Muscle layer of colon (tissue), 2 donors: ENCODE measurements around the gene SH2D1B.

ENCODE experiments used
- H3K27ac ChIP-seq: one replicate; pipeline ENCODE4 v1.7.0; 2013; ENCODE audit warnings: low read depth, mild to moderate bottlenecking, low read length, moderate library complexity
- H3K27me3 ChIP-seq, 2 donors: one replicate each; pipeline ENCODE4 v1.7.0; 2013; ENCODE audit warnings: low read length in 2 of 2, mild to moderate bottlenecking in 2 of 2; ENCODE audit not compliant: insufficient read depth in 2 of 2, control insufficient read depth in 1 of 2
- H3K36me3 ChIP-seq: one replicate; pipeline ENCODE4 v1.7.0; 2013; ENCODE audit warnings: mild to moderate bottlenecking, low read length; ENCODE audit not compliant: insufficient read depth
- H3K4me1 ChIP-seq: one replicate; pipeline ENCODE4 v1.7.0; 2013; ENCODE audit warnings: mild to moderate bottlenecking, low read length; ENCODE audit not compliant: insufficient read depth
- H3K4me3 ChIP-seq, 2 donors: one replicate each; pipeline ENCODE4 v1.7.0; 2013; ENCODE audit warnings: low read length in 2 of 2, low read depth in 1 of 2, mild to moderate bottlenecking in 1 of 2, moderate library complexity in 1 of 2
- H3K9ac ChIP-seq: one replicate; pipeline ENCODE4 v1.7.0; 2013; ENCODE audit warnings: low read length
- H3K9me3 ChIP-seq: one replicate; pipeline ENCODE4 v1.7.0; 2013; ENCODE audit warnings: mild to moderate bottlenecking, low read length
- donor health status: abdominal sarcoma.
- donor health status: Adenocarcinoma of cecum.

SH2D1B gene

GRCh38 chr1:162386292-162387225 lies 25.4 kb downstream of the SH2D1B start:
- H3K4me3 ChIP-seq = no peak overlapping the region
- no peak overlapping the region for H3K9ac ChIP-seq
- no peaks in the 10 kb centered on the region for H3K4me1 ChIP-seq
- H3K27ac ChIP-seq = no peak overlapping the region
- H3K36me3 ChIP-seq = no peaks in the 10 kb centered on the region
- no peaks in the 10 kb centered on the region for H3K27me3 ChIP-seq
- no peaks in the 10 kb centered on the region for H3K9me3 ChIP-seq

DNA sequence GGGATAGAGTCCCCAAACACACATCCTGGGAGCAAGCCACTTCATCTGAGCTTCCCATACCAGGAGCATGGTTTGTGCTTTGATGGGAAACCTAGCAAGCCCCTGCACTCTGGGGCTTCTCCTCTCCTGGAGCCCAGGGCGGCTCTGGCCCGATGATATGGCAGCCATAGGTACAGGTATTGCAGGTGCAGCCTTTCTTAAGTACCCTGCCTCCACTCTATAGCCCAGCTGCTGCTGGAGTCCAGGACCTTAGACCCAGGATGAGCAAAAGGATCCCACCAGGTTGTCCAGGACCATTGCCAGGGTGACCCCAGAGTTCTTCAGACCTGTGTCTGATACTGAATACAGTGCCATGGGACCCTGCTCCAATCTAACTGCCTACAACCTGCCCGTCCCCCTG lies 26.2 kb downstream of the SH2D1B start:
- no peak overlapping the region for H3K27ac ChIP-seq
- H3K36me3 ChIP-seq = no peaks in the 10 kb centered on the region
- H3K27me3 ChIP-seq = no peaks in the 10 kb centered on the region
- H3K4me1 ChIP-seq = no peaks in the 10 kb centered on the region
- H3K9me3 ChIP-seq = no peaks in the 10 kb centered on the region
- H3K9ac ChIP-seq = no peak overlapping the region
- no peak overlapping the region for H3K4me3 ChIP-seq

GRCh38 chr1:162385280-162385623 lies 26.7 kb downstream of the SH2D1B start:
- Histone ChIP-seq H3K36me3 (no peaks in the 10 kb centered on the region), H3K27ac (no peak overlapping the region), H3K9me3 (no peaks in the 10 kb centered on the region), H3K9ac (no peak overlapping the region), H3K27me3 (no peaks in the 10 kb centered on the region), H3K4me1 (no peaks in the 10 kb centered on the region), H3K4me3 (no peak overlapping the region)

- H3K4me3 ChIP-seq = no peak overlapping the region
- H3K27me3 ChIP-seq = no peaks in the 10 kb centered on the region
- no peak overlapping the region for H3K9ac ChIP-seq
- no peak overlapping the region for H3K27ac ChIP-seq
- no peaks in the 10 kb centered on the region for H3K9me3 ChIP-seq
- no peaks in the 10 kb centered on the region for H3K4me1 ChIP-seq
- no peaks in the 10 kb centered on the region for H3K36me3 ChIP-seq
Observed at GRCh38 chr1:162384601-162385279, 27.2 kb downstream of the SH2D1B start.

DNA sequence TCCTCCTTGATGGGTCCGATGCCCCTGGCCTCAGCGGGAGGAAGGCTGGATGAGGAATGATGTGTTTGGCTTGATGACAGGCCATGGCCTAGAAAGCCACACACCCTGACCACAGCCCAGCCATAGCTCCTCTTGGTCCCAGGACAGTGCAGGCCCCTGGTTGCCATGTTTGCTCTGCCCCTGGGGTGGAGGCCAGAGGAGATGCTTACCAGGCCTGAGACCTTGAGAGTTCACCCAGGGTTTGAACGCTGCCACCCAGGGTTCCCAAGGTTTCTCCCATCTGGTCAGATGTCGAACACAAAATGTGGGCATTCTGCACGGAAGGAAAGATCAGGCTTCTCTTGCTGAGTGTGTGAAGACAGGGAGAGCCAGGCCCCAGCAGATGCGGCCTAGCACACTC lies 27.8 kb downstream of the SH2D1B start:
- Histone ChIP-seq H3K4me3 (no peak overlapping the region), H3K27ac (no peak overlapping the region), H3K27me3 (no peaks in the 10 kb centered on the region), H3K4me1 (no peaks in the 10 kb centered on the region), H3K36me3 (no peaks in the 10 kb centered on the region), H3K9me3 (no peaks in the 10 kb centered on the region), H3K9ac (no peak overlapping the region)

DNA sequence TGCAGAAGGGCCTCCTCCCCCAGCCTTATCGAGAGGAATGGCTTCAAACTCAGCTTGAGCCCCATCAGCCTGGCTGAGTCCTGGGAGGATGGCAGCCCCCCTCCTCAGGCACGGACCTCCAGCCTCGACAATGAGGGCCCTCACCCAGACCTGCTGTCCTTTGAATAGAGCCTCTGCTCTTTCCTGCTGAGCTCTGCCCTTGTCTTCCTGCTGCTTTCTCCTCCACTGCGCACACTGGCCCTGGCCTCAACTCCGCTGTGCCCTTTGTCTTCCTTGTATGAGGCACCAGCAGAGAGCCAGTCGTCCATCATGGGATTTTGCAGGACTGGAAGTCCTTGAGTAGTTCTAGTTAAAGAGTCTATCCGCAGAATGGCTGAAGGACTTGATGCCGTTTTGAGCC lies 28.4 kb downstream of the SH2D1B start:
- H3K4me1 ChIP-seq = no peaks in the 10 kb centered on the region
- no peak overlapping the region for H3K4me3 ChIP-seq
- no peak overlapping the region for H3K9ac ChIP-seq
- H3K36me3 ChIP-seq = no peaks in the 10 kb centered on the region
- H3K9me3 ChIP-seq = no peaks in the 10 kb centered on the region
- no peaks in the 10 kb centered on the region for H3K27me3 ChIP-seq
- no peak overlapping the region for H3K27ac ChIP-seq

DNA sequence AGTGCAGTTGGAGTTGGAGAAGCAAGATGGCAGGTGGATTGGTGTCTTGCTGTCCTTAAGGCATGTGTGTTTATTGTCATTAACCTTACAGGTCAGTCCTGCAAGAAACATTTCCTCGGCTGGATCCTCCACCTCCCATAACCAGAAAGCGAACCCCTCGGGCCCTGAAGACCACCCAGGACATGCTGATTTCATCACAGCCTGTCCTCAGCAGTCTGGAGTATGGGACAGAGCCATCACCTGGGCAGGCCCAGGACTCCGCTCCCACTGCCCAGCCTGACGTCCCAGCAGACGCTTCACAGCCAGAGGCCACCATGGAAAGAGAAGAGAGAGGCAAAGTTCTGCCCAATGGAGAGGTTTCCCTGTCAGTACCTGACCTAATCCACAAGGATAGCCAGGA lies 28.8 kb downstream of the SH2D1B start:
- H3K27me3 ChIP-seq = no peaks in the 10 kb centered on the region
- H3K4me1 ChIP-seq = no peaks in the 10 kb centered on the region
- H3K27ac ChIP-seq = no peak overlapping the region
- no peak overlapping the region for H3K9ac ChIP-seq
- no peak overlapping the region for H3K4me3 ChIP-seq
- H3K36me3 ChIP-seq = no peaks in the 10 kb centered on the region
- no peaks in the 10 kb centered on the region for H3K9me3 ChIP-seq

- Histone ChIP-seq H3K27me3 (no peaks in the 10 kb centered on the region), H3K9me3 (no peaks in the 10 kb centered on the region), H3K27ac (no peak overlapping the region), H3K9ac (no peak overlapping the region), H3K4me3 (no peak overlapping the region), H3K4me1 (no peaks in the 10 kb centered on the region), H3K36me3 (no peaks in the 10 kb centered on the region)
Observed at GRCh38 chr1:162381941-162382750, 29.8 kb downstream of the SH2D1B start.

DNA sequence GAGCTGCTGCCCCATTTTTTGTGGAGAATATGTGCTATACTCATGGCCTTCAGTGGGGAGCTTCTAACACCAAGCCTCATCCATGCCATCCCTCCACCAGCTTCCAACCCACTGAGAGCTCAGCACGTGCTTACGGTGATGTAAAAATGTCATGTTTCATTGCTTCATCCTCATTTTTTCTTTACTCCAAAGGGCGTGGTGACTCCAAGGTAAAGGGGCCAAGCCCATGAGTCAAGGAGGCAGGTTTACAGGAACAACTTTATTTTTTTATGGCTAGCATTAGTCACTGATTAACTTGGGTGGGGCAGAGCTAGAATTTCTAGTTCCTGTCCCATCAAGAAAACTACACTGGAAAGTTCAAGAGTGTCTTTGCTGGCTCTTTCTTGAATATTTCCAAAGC lies 30.6 kb downstream of the SH2D1B start, which contains the start of gene C1orf226:
TSS of gene C1orf226 (plus strand) at position 346 of the 400 bp plus-strand sequence. CDS start 174 bp downstream, outside the sequence.
- no peaks in the 10 kb centered on the region for H3K27me3 ChIP-seq
- H3K4me1 ChIP-seq = no peaks in the 10 kb centered on the region
- no peak within 1 kb of the TSS for H3K9ac ChIP-seq
- H3K27ac ChIP-seq = no peak within 1 kb of the TSS
- H3K4me3 ChIP-seq = no peak within 1 kb of the TSS
- H3K36me3 ChIP-seq = no peaks in the 10 kb centered on the region
- H3K9me3 ChIP-seq = no peaks in the 10 kb centered on the region

DNA sequence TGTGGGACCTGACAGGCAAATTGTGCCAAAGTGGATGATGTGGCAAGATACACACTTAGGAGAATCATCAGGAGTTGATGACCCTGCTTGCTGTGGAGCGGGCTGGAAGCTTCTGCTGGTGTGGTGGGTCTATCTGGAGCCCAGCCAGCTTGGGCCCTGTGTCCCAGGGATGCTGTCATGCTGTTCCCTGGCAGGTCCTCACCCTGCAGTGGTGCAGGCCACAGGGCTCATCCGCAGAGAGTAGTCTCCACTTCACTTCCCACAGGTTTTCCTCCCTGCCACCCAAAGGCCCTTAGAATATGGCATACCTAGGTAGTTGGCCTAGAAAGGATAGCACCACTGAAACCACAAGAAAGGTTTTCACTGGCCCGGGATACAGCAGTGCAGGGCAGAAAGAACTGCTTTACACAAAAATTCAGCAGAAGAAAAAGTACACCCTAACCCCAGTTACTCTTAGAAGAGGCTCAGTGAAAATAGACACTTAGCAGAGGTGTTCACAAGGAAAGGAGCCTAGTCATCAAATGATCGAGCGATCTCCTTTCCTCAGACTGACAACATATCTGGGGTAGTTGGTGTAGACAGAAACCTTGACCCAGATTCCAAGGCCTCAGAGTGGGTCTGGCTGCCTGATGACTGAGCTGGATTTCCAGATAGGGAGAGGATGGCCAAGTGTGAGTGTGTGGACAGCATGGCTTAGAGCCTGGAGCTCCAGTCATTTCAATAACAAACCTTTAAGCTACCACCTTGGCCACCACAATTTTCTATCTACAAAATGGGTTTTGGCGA lies 31.7 kb downstream of the SH2D1B start:
- no peak overlapping the region for H3K9ac ChIP-seq
- no peak overlapping the region for H3K4me3 ChIP-seq
- no peaks in the 10 kb centered on the region for H3K9me3 ChIP-seq
- no peaks in the 10 kb centered on the region for H3K27me3 ChIP-seq
- H3K4me1 ChIP-seq = no peaks in the 10 kb centered on the region
- H3K36me3 ChIP-seq = no peaks in the 10 kb centered on the region
- no peak overlapping the region for H3K27ac ChIP-seq

GRCh38 chr1:162376691-162377090 lies 35.2 kb downstream of the SH2D1B start, which contains the start of gene SPATA46:
SPATA46 (minus strand) TSS chr1:162376854; CDS start chr1:162376790, 64 bp downstream.
- no peak within 1 kb of the TSS for H3K27ac ChIP-seq
- no peaks in the 10 kb centered on the region for H3K27me3 ChIP-seq
- no peaks in the 10 kb centered on the region for H3K36me3 ChIP-seq
- H3K4me1 ChIP-seq = no peaks in the 10 kb centered on the region
- H3K9me3 ChIP-seq = no peaks in the 10 kb centered on the region
- H3K4me3 ChIP-seq = no peak within 1 kb of the TSS
- no peak within 1 kb of the TSS for H3K9ac ChIP-seq
